GM21526 (cell line): ENCODE results near the gene DDX39B.
A peak's percentile ranks its signal among the peaks of the same experiment; 100 is the strongest.

Experiments
- ATAC-seq: cut with Tn5 transposase; IDR thresholded peaks from one replicate; pipeline ENCODE4 v1.9.1; 2021; ENCODE audit warnings: moderate library complexity; ENCODE audit not compliant: unreplicated experiment, low FRiP score

Gene DDX39B

GRCh38 chr6:31548544-31548873, 6.7 kb upstream of the DDX39B start:
- no peak for ATAC-seq

- no peak for ATAC-seq
Measured at GRCh38 chr6:31547727-31548543, 6.1 kb upstream of the DDX39B start.

- ATAC-seq = peak; percentile 49
Measured at GRCh38 chr6:31546958-31547726, 5.3 kb upstream of the DDX39B start, which contains the start of gene NFKBIL1. TSS of gene NFKBIL1 (plus strand) at chr6:31547608. CDS start at chr6:31547695, 87 bp downstream.

- ATAC-seq = no peak
Measured at GRCh38 chr6:31546339-31546957, 4.6 kb upstream of the DDX39B start, which contains the start of gene ATP6V1G2. TSS of gene ATP6V1G2 (minus strand) at chr6:31546608. CDS start at chr6:31546559, 49 bp downstream.

- no peak for ATAC-seq
Measured at GRCh38 chr6:31545291-31545690, 3.5 kb upstream of the DDX39B start.

GRCh38 chr6:31544676-31545075, 2.9 kb upstream of the DDX39B start:
- no peak for ATAC-seq

- ATAC-seq = no peak
Measured at GRCh38 chr6:31543639-31544038, 1.8 kb upstream of the DDX39B start.

GRCh38 chr6:31541059-31541657, 645 bp downstream of the DDX39B start:
- no peak for ATAC-seq

GRCh38 chr6:31540640-31541039, 1.2 kb downstream of the DDX39B start:
- no peak for ATAC-seq

- no peak for ATAC-seq
Measured at GRCh38 chr6:31538805-31539400, 2.9 kb downstream of the DDX39B start.

GRCh38 chr6:31535538-31536324, 6.1 kb downstream of the DDX39B start:
- no peak for ATAC-seq

GRCh38 chr6:31534521-31535040, 7.2 kb downstream of the DDX39B start:
- ATAC-seq = no peak

- ATAC-seq = no peak
Measured at GRCh38 chr6:31534011-31534410, 7.8 kb downstream of the DDX39B start.

GRCh38 chr6:31533455-31533841, 8.4 kb downstream of the DDX39B start:
- no peak for ATAC-seq

- ATAC-seq = no peak
Measured at GRCh38 chr6:31532644-31533454, 9.0 kb downstream of the DDX39B start.

- no peak for ATAC-seq
Measured at GRCh38 chr6:31531771-31532643, 9.8 kb downstream of the DDX39B start.

GRCh38 chr6:31531162-31531561, 10.6 kb downstream of the DDX39B start:
- no peak for ATAC-seq

- ATAC-seq = no peak
Measured at GRCh38 chr6:31530659-31531058, 11.1 kb downstream of the DDX39B start.
